Esophagus (tissue), 2 donors: Measurements from ENCODE around the gene TMEM115. TPM values are rescaled to one million over a fixed set of nuclear protein-coding genes. Genes with fewer than 3 reads are reported as not detected.

ENCODE experiments used
- H3K27ac ChIP-seq, 2 donors: one replicate each; pipeline ENCODE4 v1.5.1; 2013; ENCODE audit warnings: low read depth in 2 of 2, mild to moderate bottlenecking in 2 of 2, inconsistent platforms in 1 of 2, low read length in 1 of 2, moderate library complexity in 1 of 2
- H3K27me3 ChIP-seq, 2 donors: one replicate each; pipeline ENCODE4 v1.6.1; 2013; ENCODE audit warnings: low read length in 2 of 2, control low read depth in 1 of 2, mild to moderate bottlenecking in 1 of 2; ENCODE audit not compliant: insufficient read depth in 2 of 2, control insufficient read depth in 1 of 2
- H3K36me3 ChIP-seq, 2 donors: one replicate each; pipeline ENCODE4 v1.6.1; 2013; ENCODE audit warnings: low read length in 1 of 2; ENCODE audit not compliant: control insufficient read depth in 2 of 2, insufficient read depth in 2 of 2
- H3K4me1 ChIP-seq, 2 donors: one replicate each; pipeline ENCODE4 v1.6.1; 2013; ENCODE audit warnings: low read length in 1 of 2; ENCODE audit not compliant: control insufficient read depth in 2 of 2, insufficient read depth in 2 of 2
- H3K4me3 ChIP-seq, 2 donors: one replicate each; pipeline ENCODE4 v1.5.1; 2013; ENCODE audit warnings: low read length in 2 of 2, mild to moderate bottlenecking in 2 of 2, low read depth in 1 of 2, moderate library complexity in 1 of 2
- H3K9me3 ChIP-seq, 2 donors: one replicate each; pipeline ENCODE4 v1.6.1; 2013; ENCODE audit warnings: mild to moderate bottlenecking in 2 of 2, low read depth in 1 of 2, low read length in 1 of 2, moderate library complexity in 1 of 2; ENCODE audit not compliant: control insufficient read depth in 2 of 2, insufficient read depth in 1 of 2
- WGBS, 2 donors: extraction: QIAGEN DNeasy Blood & Tissue Kit; methylation state at CpG; one replicate each; pipeline ENCODE4 v1.1.7; 2013; 5-methylcytosine and 5-hydroxymethylcytosine counted together
- polyA plus RNA-seq, 2 donors: library from polyadenylated mRNA; stranded (reverse); fragments of 200-250 nt; gene quantifications; one replicate each; pipeline ENCODE4 v1.2.3, GENCODE V29; 2013
- donor health status: healthy with polysubstance abuse.
- donor health status: Bipolar disorder and iron deficiency.

The TMEM115 gene
- 10 to 100 TPM; 16.2 to 23.0 TPM for polyA plus RNA-seq

- H3K36me3 ChIP-seq: peaks cover 10 to 34% of the 10 kb centered on the region in 2 donors
- WGBS, 2 donors: 1% methylated on average over 46 to 64 of the region's 64 CpGs
- peak within 1 kb of the TSS; percentile 72 to 90 for H3K4me3 ChIP-seq
- no peaks in the 10 kb centered on the region for H3K9me3 ChIP-seq
- no peaks in the 10 kb centered on the region for H3K27me3 ChIP-seq
- peaks cover 21 to 25% of the 10 kb centered on the region in 2 donors for H3K4me1 ChIP-seq
- peak within 1 kb of the TSS; percentile 75 to 87 for H3K27ac ChIP-seq
Observed at GRCh38 chr3:50358911-50359759, at the start of gene TMEM115. TSS of gene TMEM115 (minus strand) at chr3:50359521. CDS start at chr3:50359063, 458 bp downstream.

DNA sequence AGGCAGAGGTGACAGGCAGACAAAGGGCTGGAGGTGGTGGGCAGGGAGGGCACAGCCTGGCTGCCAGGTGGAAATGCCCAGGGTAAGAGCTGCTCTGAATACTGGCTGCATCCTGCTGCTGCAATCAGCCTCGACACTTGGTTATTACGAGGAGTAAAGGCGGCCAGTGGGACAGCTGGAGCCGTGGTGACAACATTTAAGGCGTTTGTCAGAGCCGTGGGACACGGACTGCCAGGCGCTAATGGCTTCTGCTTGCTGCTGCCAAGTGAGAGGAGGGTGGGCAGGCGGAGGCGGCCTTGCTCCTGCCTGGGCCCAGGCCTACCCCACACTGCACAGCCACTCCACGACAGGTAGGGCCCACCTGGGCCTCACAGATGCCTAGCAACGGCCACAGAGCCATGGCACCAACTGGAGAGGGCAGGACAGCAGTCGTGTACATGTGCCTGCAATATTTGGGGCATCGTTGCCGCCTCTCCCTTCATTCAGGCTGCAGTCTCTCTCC, 49.2 kb upstream of the TMEM115 start:
- Histone ChIP-seq H3K9me3 (no peaks in the 10 kb centered on the region), H3K27me3 (no peaks in the 10 kb centered on the region), H3K4me1 (peaks cover 0 to 2% of the 10 kb centered on the region in 2 donors), H3K27ac (no peak overlapping the region), H3K4me3 (no peak overlapping the region), H3K36me3 (no peaks in the 10 kb centered on the region)
- WGBS, 2 donors: 68 to 74% methylated on average over 15 of the region's 15 CpGs

DNA sequence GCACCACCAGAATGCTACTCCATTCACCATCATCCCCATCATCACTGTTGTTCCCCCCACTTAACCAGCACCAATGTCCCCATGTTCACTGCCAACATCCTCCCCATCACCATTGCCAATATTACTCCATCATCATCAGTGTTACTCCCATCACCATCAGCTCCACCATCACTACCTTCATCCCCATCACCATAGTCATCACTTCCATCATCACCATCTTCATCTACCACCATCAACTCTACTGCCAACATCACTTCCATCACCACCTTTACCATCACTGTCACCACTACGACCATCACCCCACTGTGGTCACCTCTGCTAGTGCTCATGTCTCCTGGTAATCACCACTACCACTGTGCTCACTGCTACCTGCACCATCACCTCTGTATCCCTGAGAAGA, 47.2 kb upstream of the TMEM115 start:
- Histone ChIP-seq H3K27me3 (no peaks in the 10 kb centered on the region), H3K27ac (no peak overlapping the region), H3K9me3 (no peaks in the 10 kb centered on the region), H3K4me1 (peaks cover 0 to 2% of the 10 kb centered on the region in 2 donors), H3K36me3 (no peaks in the 10 kb centered on the region), H3K4me3 (no peak overlapping the region)
- 45 to 56% methylated on average over 1 of the region's 1 CpG for WGBS, 2 donors

- Histone ChIP-seq H3K27ac (no peak overlapping the region), H3K27me3 (no peaks in the 10 kb centered on the region), H3K36me3 (no peaks in the 10 kb centered on the region), H3K9me3 (no peaks in the 10 kb centered on the region), H3K4me3 (no peak overlapping the region), H3K4me1 (no peaks in the 10 kb centered on the region)
- 23 to 25% methylated on average over 8 of the region's 8 CpGs for WGBS, 2 donors
Observed at GRCh38 chr3:50405249-50405648, 45.9 kb upstream of the TMEM115 start.

- no peaks in the 10 kb centered on the region for H3K4me1 ChIP-seq
- WGBS, 2 donors: 16 to 18% methylated on average over 5 of the region's 5 CpGs
Observed at GRCh38 chr3:50401978-50402595, 42.8 kb upstream of the TMEM115 start.

DNA sequence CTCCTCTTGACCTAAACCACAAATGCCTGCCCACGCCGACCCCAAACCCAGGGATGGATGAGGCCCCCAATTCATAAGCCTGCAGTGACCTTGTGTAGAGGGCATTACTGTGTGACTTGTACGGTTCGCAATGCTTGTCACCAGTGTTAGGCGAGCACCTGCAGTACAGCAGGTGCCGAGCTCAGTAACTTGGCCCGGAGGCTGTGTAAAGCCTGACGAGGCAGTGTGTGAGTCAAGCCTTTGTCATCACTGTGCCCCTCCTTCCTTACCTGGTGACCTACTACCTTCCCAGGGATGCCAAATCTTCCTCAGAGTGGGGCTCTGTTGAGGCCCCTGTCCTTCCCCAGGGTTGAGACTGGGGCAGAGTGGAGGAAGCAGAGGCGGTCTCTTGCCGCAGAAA, 37.2 kb upstream of the TMEM115 start:
- no peaks in the 10 kb centered on the region for H3K36me3 ChIP-seq
- H3K27me3 ChIP-seq: no peaks in the 10 kb centered on the region
- no peak overlapping the region for H3K4me3 ChIP-seq
- WGBS, 2 donors: 70 to 75% methylated on average over 10 of the region's 10 CpGs
- no peaks in the 10 kb centered on the region for H3K4me1 ChIP-seq
- no peak overlapping the region for H3K27ac ChIP-seq
- H3K9me3 ChIP-seq: no peaks in the 10 kb centered on the region

More at GRCh38 chr3:50401978-50402595, 42.8 kb upstream of the TMEM115 start:
- H3K27ac ChIP-seq: no peak overlapping the region
- no peaks in the 10 kb centered on the region for H3K9me3 ChIP-seq
- no peak overlapping the region for H3K4me3 ChIP-seq
- H3K36me3 ChIP-seq: no peaks in the 10 kb centered on the region
- H3K27me3 ChIP-seq: no peaks in the 10 kb centered on the region

- Histone ChIP-seq H3K4me1 (peaks cover 0 to 8% of the 10 kb centered on the region in 2 donors), H3K27ac (no peak overlapping the region), H3K27me3 (no peaks in the 10 kb centered on the region), H3K36me3 (no peaks in the 10 kb centered on the region), H3K4me3 (no peak overlapping the region), H3K9me3 (no peaks in the 10 kb centered on the region)
- WGBS, 2 donors: 85% methylated on average over 10 of the region's 10 CpGs
Observed at GRCh38 chr3:50395070-50395860, 35.9 kb upstream of the TMEM115 start.

DNA sequence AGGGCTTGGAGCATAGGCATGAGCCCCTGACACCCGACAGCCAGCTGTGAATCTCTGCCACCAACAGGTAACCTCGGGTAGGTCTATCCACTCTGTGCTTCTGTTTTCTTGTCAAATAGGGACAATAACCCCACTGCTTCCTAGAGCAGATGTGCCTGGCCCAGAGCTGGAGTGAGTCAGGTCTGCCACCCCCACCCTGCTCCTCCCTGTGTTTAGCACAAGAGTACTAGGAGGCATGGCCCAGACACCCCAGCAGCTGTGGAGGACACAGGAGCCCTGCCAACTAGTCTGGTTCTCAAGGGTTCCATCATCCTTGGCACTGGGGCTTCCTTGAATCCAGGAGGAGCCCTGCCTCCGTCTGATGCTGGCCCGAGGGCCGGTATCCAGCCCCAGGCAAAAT, 33.7 kb upstream of the TMEM115 start:
- Histone ChIP-seq H3K27ac (no peak overlapping the region), H3K4me3 (no peak overlapping the region), H3K9me3 (no peaks in the 10 kb centered on the region), H3K4me1 (peaks cover 0 to 8% of the 10 kb centered on the region in 2 donors), H3K27me3 (no peaks in the 10 kb centered on the region), H3K36me3 (no peaks in the 10 kb centered on the region)
- 61 to 79% methylated on average over 5 of the region's 5 CpGs for WGBS, 2 donors

- Histone ChIP-seq H3K36me3 (no peaks in the 10 kb centered on the region), H3K27ac (no peak overlapping the region), H3K4me3 (no peak overlapping the region), H3K4me1 (peaks cover 0 to 8% of the 10 kb centered on the region in 2 donors), H3K9me3 (no peaks in the 10 kb centered on the region), H3K27me3 (no peaks in the 10 kb centered on the region)
- WGBS, 2 donors: 71 to 74% methylated on average over 5 of the region's 5 CpGs
Observed at GRCh38 chr3:50392101-50392715, 32.9 kb upstream of the TMEM115 start.
